ENCODE data around the gene ITPK1. TPM values are rescaled to one million over a fixed set of nuclear protein-coding genes. Genes with fewer than 3 reads are reported as not detected.

The ITPK1 gene
- total RNA-seq, 1 donor from 2014 or later = 52.5 TPM

DNA sequence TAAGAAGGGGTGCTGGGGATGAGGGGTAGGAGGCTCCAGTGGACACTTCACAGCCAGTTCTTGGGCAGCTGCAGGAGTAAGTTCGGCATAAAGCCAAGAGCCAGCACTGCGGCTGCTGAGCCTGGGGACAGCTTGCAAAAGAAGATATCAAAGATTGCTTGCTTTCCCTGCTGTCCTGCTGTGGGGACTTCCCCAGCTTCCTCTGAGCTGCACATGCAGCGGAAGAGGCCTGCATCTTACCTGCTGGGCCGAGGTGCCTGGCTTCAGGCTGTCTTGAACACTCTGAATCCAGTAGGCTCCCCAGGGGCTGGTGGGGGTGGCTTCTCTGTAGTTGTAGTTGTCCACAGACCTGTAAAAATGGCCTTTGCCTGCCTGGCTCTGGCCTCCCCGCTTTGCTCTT, 191.5 kb downstream of the ITPK1 start:
- no peak for DNase-seq (ENCODE audit: low read depth)

DNA sequence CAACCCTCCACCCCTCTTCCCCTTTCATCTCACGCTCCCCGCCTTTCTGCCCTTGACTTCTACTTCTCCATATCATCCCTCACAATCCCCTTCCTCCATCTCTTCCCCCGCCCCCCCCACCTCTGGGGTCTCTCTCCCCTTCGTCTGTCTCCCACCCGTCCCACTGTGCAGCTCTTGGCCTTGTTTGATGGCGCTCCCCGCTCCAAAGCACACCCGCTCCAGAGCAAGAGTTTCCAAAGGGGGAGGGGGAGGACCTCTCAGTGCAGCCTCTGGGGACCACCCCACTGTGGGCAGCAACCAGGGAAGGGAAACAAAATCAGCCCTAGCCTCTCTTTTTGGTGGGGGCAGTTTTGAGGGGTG, 192.0 kb downstream of the ITPK1 start:
- DNase-seq (ENCODE audit: low read depth) = no peak

DNA sequence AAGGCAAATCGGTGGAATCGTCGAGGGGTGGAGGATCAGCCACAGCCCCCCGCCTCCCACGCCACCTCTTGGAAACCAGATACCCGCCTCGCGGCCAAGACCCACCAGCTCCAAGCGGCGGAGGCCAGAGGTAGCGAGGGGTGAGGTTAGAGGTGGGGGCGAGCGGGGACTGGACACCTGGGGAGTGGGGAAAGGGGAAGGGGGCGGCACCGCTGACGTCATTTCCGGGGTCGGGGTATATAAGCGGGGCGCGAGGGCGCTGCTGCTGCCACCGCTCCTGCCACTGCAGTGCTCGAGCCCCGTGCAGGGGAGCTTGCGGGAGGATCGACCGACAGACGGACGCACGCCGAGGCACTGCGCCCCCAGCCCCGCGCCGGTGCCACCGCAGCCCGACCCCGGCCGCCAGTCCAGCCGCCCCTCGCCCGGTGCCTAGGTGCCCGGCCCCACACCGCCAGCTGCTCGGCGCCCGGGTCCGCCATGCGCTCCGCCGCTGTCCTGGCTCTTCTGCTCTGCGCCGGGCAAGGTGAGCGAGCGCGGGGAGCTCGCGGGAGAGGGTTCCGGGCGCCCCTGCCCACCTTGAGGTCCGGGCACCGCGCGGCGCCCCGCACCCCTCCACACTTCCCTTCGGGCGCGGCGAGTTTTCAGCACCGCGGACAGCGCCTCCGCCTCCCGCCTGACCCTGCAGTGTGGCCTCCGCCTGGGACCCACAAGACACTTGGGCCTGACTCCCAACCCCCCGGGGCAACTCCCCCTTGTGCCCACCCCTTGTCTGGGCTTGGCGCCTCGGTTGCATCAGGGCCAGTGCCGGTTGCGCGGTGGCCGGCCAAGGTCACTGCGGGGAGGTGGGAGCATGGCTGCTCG, 192.6 kb downstream of the ITPK1 start, which contains the start of gene CHGA:
CHGA (plus strand) TSS at position 268 of the 861 bp plus-strand sequence; CDS start at position 478, 210 bp downstream.
- DNase-seq (ENCODE audit: low read depth) = no peak

DNA sequence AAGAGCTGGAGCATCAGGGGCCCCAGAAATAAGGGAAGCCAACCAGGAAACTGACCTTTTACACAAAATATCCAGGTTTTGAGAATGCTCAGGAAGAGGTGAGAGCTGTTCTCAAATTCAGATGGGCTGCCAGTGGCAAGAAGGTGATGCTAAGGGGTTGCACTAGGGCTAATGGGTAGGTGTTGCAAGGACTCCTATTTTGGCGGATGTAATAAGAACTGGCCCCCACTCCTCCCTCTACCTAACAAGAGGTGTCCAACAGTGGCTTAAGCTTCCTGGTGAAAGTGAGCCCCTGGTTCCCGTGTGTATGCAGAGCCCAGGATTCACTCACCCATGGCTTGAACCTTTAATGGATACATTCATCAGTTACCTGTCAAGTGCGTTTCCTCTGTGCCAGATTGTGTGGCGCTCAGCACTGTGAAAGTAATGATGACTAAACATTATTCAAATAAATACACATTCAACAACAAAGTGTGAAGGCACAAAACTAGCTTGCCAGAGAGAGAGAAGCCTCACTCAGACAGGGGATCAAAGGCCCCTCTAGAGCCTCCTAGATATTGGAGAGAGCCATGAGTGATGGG, 193.5 kb downstream of the ITPK1 start:
- no peak for DNase-seq (ENCODE audit: low read depth)

DNA sequence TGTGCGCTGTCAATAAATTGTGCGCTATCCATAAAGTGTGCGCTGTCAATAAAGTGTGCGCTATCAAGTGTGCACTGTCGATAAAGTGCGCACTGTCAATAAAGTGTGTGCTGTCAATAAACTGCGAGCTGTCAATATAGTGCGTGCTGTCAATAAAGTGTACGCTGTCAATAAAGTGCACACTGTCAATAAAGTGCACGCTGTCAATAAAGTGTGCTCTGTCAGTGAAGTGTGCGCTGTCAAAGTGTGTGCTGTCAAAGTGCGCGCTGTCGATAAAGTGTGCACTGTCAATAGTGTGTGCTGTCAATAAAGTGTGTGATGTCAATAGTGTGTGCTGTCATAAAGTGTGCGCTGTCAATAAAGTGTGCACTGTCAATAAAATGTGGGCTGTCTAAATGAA, 195.7 kb downstream of the ITPK1 start:
- no peak for DNase-seq (ENCODE audit: low read depth)

DNA sequence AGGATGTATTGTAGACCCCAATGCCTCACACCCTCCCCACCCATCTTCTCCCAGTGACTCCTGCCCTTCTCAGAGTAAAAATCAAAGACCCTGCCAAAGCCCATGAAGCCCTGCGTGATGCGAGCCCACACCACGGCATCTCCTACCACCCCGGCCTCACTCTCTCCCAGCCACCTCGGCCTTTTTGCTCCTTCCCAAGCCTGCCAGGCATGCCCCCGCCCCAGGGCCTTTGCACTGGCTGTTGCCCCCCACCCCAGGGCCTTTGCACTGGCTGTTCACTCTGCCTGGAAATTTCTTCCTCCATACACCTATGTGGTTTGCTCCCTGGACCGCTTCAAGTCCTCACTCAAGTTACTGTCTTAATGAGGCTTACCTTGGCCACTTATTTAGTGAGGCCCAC, 197.8 kb downstream of the ITPK1 start:
- DNase-seq (ENCODE audit: low read depth) = no peak

DNA sequence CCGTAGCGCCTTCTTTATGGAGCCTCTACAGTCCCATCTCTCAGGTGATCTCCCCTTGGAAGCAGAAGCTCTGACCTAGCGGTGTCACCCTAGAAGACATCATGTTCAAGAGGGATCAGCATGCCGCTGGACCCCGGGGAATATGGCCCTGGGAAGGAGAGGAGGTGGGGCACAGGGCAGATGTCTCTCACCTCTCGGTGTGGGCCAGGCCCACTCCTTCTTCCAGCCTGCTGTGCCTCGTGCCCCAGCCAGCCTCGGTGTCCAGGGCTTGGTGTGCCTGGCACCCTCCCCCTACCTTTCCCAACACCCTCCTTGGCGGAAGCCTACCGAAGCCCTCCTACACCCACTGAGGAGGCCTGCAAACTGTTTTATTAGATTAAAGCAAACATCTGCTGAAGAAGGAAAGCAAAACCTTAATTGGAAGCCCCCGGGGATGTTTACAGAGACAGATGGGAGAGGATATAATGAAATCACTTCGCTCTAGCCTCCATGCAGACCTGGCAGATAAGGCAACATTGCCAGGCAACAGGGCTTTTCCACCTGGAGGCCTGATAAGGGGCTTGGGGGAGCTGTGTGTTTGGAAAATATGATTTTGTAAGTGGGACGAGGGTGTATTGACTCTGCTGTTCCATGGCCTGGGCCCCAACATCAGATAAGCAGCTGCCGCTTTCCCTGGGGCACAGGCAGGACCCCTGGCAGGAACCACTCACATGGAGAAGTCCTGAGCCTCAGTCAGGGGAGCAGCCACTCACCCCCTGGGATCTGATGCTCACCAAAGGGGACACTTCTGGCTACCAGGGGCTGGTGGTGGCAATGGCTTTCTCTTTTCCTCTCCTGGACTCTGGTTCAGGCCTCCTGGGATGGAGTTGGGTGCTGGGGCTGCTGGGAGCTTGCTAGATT, 198.4 kb downstream of the ITPK1 start:
- DNase-seq (ENCODE audit: low read depth) = no peak

DNA sequence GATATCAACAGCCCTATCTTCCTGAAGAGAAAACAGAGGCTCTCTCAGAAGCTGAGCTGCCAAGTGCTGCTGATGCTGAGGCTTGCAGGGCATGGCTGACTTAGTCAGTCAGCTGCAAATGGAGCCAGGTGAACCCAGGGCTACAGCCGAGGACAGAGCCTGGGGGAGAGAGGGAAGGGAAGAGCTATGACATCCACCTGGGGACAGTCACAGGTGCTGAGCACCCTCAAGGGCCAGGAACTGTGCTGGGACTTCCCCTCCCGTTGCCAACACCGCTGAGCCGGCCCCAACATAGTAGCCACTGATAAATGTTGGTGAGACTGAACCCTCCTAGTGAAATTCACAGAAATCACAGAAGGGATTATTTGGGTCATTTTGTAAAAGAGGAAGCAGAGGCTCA, 199.5 kb downstream of the ITPK1 start:
- no peak for DNase-seq (ENCODE audit: low read depth)

DNA sequence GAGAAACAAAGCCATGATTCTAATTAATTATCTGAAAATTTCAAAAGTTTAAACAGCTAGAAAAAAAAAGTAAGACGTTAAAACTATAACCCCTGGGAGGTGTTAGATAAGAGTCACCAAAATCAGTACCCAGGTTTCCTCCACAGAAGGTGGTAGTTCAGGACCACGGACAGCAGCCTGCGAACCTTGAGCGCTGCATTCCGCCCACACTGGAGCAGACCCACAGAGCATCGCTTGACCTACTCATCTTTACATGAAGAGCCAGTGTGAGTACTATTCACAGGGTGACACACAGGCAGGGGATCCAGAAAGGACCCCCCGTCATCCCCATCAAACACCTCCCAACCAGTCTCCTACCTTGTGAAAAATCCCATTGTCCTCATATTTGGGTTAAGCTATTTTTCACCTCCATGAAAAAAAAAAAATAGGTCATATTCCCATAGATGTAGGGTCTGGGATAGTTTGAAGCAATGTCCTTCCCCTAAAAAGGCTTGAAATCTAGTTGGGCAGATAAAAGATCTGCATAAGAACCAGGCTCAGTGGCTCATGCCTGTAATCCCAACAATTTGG, 201.6 kb downstream of the ITPK1 start:
- DNase-seq (ENCODE audit: low read depth) = no peak

DNA sequence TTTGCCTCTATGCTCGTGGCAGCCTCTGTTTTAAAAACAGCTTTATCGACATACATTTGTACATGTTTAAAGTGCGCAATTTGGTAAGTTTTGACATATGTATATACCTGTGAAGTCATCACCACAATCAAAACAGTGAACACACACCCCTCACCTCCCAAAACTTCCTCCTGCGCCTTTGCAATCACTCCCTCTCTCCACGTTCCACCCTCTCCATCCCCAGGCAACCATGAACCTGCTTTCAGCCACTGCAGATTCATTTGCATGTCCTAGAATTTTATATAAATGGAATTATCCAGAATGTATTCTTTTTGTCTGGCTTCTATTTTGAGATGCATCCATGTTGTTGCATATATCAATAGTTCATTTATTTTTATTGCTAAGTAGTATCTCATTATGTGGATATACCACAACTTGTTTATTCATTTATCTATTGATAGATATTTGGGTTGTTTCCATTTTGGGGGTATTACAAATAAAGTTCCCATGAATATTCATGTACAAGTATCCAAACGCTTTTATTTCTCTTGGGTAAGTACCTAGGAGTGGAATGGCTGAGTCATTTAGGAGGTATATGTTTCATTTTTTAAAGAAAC, 208.3 kb downstream of the ITPK1 start:
- no peak for DNase-seq (ENCODE audit: low read depth)

DNA sequence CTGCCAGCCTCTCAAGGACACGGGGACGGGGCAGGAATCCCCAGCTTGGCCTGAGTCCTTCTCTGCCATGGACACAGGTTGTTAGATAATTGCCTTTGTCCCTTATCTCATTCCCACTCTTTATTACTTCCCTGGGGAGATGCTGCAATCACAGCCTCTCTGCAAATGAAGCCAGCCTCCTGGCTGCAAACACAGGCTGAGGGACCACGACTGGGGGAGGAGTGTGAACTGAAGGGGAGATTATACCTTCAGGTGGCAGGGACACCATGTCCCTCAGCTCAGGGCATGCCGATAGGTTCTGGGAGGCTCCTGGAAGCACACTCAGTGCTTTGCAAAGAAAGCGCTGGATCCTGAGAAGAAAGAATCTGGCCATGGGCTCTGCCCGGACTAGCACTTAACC, 208.9 kb downstream of the ITPK1 start:
- DNase-seq (ENCODE audit: low read depth) = no peak

DNA sequence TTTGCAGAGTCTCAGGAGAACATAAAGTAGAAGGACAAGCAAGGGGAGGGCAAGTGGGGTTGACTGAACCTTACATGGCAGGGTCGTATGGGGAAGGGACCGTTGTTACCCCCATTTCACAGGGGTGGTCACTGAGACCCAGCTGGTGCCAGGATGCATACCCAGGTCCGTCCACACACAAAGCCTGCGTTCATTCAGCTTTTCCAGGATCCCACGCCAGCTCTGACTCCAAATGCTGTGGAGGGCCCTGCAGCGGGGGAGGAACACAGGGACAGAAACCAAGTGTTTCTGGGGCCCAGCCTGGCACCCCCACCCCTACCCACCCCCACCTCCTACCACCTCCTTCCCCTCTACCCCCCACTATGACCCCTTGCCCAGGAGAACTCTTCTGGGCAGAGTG, 209.3 kb downstream of the ITPK1 start:
- DNase-seq (ENCODE audit: low read depth) = no peak

DNA sequence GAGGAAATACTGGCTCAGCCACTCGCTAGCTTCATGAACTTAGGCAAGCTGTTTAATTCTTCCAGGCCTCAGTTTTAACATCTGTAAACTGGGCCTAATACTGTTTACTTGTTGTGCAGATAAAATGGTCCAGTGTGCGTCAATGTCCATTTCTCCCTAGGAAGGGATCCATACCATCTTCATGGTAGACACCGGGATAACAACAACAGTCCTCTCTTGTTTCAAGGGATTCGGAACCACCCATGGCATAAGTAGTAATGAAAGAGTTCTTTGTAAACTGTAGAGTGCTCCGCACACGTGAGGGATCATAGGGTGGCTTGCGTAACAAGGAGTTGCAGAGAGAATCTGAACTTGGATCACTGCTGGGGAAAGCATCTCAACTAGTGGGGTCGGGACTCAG, 210.1 kb downstream of the ITPK1 start:
- DNase-seq (ENCODE audit: low read depth) = no peak

DNA sequence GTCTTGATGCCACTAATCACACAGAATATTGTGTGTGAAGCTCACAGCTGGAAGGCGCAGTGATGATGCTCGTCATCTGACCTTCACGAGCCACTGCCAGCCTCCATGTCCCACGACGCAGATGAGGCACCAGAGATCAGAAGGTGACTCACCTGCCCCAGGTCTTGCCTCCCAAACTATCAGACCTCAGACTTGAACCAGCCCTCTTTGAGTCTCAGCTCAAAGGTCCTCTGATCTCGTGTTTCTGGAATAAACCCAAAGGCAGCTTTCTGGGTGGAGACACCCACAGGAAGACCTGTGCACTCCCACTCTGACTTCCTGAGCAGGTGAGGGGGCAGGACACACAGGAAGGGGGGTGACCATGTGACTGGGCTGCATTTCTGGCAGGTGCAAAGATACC, 212.4 kb downstream of the ITPK1 start:
- no peak for DNase-seq (ENCODE audit: low read depth)

DNA sequence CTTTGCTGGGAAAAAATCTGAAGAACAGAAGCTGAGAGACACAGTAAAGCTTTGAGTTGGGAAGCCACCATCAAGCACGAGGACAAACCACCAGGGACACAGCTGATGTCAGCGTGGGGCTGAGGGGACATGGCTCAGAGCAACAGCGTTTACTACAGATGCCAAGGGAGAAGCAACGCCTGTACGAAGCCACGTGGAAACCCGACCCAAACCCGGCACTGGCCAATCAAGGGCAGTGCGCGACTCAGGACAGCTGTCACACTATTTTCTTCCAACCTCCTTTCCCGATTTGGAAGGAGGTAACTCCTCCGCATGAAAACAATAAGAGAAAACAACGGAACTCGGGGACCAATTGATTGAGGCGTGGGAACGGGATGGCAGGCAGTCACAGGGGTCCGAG, 213.0 kb downstream of the ITPK1 start:
- DNase-seq (ENCODE audit: low read depth) = no peak

DNA sequence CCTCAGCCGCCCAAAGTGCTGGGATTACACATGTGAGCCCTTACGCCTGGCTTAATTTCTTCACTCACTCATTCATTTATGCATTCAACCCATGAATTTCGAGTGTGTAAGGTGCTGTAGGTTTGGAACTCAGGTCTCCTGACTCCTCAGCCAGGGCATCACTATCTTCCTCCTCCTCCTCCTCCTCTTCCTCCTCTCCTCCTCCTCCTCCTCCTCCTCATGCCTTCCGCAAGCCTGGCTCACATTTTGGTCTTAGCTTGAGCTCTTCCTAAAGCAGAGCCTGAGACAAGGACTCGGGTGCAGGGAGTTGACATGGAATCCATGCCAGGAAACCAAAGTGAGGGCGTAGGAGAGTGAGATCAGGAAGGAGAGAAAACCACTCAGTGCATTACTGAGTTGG, 213.5 kb downstream of the ITPK1 start:
- DNase-seq (ENCODE audit: low read depth) = no peak

DNA sequence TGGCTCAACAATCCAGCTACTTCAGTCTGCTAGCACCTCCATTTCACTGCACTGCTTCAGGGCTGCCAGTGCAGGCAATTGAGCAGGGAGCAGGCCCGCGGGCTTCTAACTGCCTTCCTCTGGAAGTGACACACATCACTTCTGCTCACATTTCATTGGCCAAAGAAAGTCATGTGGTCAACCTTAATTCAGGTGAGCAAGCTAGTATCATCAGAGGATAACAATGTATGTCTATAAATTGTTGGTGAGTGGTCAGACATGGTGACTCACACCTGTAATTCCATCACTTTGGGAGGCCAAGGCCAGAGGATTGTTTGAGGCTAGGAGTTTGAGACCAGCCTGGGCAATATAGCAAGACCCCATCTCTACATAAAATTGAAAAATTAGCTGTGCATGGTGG, 215.1 kb downstream of the ITPK1 start:
- DNase-seq (ENCODE audit: low read depth) = no peak

DNA sequence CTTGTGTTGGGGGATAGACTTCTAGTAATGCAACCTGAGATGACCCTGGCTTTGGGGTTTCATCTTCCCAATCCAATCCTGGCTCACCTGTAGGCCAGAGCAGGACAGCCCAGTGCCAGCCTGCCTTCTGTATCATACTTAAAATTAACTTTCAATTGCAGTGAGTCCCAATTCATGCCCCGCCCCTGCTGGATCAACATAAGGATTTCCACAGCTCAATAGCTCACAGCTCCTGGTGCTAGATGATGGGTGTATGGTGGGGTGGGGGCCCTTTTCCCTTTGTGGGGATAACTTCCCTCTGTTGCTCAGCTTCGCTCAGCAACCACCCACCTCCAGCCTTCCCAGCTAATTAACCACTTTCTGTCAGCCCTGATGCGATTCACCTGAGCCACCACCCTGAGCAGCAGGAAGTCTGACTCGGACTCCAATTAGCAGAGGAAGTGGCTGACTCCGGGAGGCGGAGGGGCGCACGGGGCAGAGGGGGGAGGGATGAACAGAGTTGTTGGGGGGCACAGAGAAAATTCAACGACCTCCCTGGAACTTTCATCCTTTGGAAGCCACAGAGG, 217.1 kb downstream of the ITPK1 start:
- DNase-seq (ENCODE audit: low read depth) = no peak

DNA sequence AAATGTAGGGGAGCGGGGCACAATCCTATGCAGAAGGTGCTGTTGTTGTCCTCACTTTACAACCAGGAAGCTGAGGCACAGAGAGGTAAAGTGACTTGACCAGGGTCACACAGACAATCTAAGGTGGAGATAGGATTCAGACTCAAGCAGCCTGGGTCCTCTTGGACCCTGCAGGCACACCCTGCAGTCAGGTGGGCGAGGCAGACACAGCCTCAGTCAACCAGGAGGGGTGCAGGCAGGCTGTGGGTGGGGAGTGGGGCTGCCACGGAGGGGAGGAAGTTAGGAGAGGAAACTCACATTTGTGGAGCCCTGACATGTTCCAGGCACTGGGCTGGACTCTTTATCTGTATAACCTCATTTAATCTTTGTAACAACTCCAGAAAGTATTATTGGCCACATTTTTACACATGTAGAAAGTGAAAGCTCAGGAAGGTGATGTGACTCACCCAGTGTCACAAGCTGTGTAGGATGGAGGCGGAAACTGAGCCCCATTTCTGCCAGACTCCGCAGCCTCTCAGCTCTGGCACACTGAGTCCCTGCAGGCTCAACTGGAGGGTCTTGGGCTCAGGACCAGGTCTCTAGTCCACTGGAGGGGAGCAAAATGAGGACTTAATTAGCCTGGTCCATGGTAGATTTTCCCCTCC, 217.7 kb downstream of the ITPK1 start:
- DNase-seq (ENCODE audit: low read depth) = no peak

DNA sequence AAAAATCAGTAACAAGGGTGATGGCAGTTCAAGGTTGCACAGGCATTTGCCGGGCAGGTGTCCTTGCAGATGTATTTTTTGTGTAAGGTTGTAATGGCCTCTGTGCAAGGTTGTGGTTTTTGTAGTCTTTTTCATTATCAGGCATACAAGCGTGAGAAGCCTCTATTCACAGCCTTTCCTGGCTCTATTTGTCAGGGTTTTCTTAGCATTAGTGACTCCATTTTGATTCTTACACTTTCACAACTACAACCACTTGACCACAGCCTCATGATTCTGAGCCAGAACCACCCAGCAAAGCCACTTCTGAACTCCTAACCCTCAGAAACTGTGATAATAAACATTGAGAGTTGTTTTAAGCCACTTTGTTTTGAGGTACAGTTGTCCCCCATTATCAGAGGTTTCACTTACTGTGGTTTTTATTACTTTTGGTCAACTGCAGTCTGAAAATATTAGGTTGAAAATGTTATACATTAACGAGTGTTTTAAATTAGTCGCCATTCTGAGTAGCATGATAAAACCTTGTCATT, 220.3 kb downstream of the ITPK1 start:
- DNase-seq (ENCODE audit: low read depth) = no peak

DNA sequence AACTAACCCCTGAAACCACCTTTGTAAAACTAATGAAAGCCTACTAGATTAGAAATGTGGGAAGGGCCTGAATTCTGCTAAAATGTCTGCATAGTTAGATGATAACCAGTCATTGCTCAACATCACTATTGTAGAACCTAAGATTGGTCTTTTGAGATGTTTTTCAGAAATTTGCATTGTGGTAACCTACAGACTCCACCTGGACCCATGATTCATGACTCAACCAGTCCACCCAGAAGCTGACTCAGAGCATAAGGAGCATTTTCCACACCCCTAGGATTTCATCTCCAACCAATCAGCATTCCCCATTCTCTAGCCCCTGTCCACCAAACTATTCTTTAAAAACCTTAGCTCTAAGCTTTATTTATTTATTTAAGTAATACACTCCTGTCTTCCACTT, 223.1 kb downstream of the ITPK1 start:
- no peak for DNase-seq (ENCODE audit: low read depth)
